GM18526 (cell line): ENCODE data around the gene SMIM35.

ENCODE experiments used
- POLR2A ChIP-seq: IDR thresholded peaks from 3 replicates; pipeline ENCODE4 v1.6.1; 2011; ENCODE audit not compliant: insufficient read length; ENCODE audit errors: extremely low read depth

Gene SMIM35

GRCh38 chr11:118074785-118075184, 12.0 kb downstream of the SMIM35 start:
- no peak for TF ChIP-seq POLR2A

DNA sequence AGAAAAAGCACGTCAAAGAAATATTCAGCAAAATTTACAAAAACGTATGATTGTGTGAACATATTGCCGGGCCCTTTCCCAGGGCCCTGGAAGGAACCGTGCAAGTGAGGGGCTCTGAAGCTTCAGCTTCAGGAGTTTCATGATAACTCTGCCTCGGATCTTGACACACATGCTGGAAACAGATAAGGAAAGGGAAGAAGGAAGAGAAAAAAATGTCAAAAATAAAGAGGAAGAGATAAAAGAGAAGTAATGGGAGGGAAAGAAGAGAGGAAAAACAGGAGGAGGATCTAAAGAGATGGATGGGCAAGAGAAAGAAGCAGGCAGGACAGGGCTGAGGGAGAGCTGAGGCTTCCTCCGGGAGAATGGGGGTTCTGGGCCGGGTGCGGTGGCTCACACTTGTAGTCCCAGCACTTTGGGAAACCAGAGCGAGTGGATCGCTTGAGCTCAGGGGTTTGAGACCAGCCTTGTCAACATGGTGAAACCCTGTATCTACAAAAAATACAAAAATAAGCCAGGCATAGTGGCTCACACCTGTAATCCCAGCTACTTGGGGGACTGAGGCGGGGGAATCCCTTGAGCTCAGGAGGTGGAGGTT, 12.6 kb downstream of the SMIM35 start:
- TF ChIP-seq POLR2A, result no peak

DNA sequence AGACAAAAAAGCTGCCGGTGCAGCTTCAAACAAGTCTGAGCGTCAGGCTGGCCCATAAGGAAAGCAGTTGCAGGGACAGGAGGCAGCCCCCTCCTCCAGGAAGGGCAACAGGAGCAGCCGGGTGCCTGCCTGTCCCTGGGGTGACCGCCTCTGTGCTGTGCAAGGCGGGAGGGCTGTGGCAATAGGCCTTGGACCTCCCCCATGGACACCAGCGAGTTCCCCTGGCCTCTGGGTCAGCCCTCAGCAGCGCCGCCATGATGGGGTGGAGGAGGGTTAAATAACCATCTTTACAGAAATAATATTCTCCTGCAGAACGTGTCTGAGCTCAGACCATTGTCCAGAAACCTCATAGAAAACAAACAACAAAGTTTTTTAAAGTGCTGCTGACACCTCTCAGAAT, 13.2 kb downstream of the SMIM35 start:
- TF ChIP-seq POLR2A, result no peak

- no peak for TF ChIP-seq POLR2A
Observed at GRCh38 chr11:118071416-118072030, 15.2 kb downstream of the SMIM35 start.

GRCh38 chr11:118068945-118069612, 17.7 kb downstream of the SMIM35 start:
- TF ChIP-seq POLR2A, result no peak

DNA sequence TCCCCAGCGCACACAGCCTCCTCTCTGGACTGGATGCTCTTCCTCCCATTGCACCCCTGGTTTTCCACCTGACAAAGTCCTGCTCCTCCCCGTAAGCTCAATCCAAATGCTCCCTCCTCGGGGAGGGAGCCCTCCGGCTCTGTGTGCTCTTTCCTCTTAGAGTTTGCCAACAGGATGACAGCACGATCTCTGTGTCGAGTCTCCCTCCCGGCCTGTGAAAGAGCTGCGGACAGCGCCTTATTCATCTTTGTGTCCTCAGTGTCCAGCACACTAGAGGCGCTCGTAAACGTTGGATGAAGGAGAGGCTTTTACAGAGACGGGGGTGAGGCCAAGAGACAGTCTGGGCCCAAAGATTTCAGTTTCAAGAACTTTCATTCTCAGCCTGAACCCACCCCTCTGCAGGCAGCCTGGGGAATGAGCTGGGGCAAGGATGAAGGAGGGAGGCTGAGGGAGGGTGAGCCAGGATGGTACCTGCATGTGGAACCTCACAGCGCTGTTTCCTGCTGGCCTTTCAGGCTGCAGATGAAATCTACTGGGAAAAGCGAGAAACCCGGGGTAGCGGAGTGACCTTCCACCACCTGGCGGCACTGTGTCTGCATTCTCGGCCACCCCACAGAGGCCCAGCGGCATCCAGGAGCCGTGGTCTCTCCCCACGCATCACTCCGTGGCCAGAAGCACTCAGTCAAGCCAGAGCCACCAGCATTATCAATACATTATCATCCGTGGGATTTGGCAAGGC, 18.4 kb downstream of the SMIM35 start:
- no peak for TF ChIP-seq POLR2A

GRCh38 chr11:118067006-118067405, 19.8 kb downstream of the SMIM35 start:
- TF ChIP-seq POLR2A, result no peak

GRCh38 chr11:118065384-118065783, 21.4 kb downstream of the SMIM35 start:
- TF ChIP-seq POLR2A, result no peak

DNA sequence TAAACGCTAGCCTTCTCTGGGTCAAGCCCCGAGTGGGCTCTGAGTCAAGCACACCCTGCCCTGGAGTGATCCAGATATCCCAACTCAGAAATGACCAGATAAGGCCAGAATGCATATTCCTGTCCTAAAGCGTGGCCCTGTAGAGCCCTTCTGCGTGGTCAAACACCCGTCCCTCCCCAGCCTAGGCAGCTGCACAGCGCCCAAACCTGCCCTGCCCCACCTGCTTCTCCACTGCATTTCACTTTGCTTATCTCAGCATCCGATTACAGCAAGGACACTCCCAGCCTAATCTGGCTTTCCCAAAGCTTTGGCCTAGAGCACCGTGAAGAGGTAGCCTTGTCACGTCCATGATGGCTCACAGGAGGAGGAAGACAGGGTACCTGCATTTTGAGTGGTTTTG, 21.8 kb downstream of the SMIM35 start:
- no peak for TF ChIP-seq POLR2A

- no peak for TF ChIP-seq POLR2A
Observed at GRCh38 chr11:118061586-118062125, 25.1 kb downstream of the SMIM35 start.

GRCh38 chr11:118060869-118061268, 25.9 kb downstream of the SMIM35 start:
- no peak for TF ChIP-seq POLR2A

DNA sequence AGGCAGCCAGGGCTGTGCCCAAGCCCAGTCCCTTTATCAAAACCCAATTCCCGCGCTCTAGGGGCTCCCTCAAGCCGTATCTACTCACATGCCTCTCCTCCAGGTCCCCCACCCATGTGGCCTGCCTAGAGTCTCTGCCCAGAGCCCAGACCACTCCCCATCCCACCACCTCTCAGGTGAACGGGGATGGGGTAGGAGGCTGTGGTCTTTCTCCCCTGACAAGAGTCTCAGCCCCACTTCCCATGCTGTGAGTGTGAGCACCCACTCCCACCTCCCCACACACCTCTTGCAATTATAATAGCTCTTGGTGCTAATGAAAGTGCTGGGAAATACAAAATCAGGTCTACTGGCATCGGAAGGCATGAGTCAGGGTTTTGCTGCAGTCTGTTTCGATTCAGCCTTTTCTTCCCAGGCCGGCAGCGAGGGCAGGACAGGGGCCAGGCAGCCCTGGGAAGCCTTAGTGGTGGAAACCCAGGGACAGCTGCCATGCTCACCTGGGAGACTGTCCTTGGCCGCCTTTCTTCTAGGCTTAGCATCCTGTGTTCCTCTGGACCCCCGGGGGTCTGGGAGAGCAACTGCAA, 26.6 kb downstream of the SMIM35 start:
- no peak for TF ChIP-seq POLR2A

DNA sequence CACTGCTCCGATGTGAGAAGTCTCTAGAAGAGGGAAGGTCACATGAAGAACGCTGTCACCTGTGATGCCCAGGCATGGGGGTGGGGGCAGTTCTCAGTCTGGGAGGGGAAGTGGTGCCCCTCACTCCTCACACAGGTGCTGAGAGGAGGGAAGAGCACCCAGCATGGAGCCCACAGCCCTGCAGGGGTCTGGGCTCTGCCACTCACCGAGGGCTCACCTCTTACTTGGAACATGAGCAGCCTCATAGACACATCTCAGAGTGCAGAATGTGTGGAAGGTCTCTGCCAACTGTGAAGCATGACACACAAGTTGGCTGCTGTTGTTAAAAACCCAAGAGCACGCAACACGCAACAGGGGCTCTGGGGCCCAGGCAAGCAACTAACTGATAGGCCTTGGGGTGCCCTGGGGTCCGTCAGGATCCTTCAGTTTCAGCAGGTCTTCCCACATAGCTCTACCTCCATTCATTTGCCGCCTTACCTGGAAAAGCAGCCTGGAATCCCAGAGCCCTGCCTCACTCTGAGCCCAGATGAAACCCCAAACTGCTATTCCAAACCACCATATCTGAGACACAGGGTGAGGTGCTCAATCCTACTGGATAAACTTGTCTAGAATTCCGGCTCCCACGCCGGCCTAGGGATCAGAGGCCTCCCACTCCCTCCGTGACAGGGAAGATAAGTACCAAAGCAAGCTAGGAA, 27.4 kb downstream of the SMIM35 start:
- no peak for TF ChIP-seq POLR2A

GRCh38 chr11:118058311-118059245, 28.2 kb downstream of the SMIM35 start:
- no peak for TF ChIP-seq POLR2A
